CD4-positive, alpha-beta T cell treated with Interleukin-4 for 4 hours (primary cell): ENCODE results near the gene ABCC8.

Source experiments
- DNase-seq: peaks from one replicate; pipeline ENCODE4 v3.0.0-alpha.2; 2020

The ABCC8 gene

DNA sequence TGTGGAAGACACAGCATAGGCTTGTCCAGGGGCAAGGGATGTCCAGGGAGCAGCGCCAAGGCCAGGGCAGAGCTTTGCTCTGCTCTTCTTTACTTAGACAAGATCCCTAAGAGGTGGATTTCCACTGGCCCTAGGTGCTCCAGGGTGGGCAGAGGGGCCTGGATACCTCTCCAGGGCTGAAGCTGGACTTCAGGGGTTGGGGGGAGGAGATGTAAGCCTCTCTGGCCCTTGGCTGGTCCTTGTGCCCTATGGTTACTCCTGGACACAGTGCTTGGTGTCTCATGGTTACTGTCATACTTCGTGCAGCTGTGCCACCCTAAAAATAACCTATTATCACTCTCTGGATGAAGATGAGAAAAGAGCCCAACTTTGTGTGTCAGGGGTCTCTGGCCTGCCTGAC, 75.3 kb downstream of the ABCC8 start:
- DNase-seq = no peak

DNA sequence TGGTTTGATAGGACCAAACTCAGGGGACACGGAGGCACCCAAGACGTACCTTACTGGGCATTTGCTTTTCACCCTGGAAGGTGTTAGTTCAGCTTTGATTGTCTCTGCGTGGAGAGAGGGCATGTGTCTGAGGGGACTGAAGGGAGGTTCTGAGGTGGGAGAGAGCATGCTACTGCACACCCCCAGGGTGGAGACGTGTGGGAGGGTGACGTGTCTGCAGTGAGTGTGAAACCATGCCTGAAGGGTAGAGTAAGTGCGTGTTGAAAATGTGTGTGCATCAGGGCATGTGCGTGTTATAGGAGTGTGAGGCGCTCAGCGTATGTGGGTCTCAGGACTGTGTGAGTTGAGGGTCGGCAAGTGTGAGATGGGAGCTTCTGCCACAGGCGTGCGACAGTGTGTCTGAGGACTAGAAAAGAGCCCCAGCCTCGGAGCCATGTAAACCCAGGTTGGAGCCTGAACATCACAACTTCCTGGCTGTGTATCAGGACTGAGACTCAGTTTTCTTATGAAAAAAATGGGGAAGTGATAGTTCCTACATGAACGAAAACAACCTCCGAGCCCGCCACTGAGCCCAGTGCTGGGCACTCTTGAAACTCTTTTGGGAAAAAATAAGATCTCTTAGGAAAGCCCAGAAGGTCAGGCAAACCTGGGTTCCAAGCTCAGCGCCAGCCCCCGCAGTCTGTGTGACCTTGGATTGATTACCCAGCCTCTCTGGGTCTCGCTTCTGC, 76.4 kb downstream of the ABCC8 start:
- DNase-seq = no peak

DNA sequence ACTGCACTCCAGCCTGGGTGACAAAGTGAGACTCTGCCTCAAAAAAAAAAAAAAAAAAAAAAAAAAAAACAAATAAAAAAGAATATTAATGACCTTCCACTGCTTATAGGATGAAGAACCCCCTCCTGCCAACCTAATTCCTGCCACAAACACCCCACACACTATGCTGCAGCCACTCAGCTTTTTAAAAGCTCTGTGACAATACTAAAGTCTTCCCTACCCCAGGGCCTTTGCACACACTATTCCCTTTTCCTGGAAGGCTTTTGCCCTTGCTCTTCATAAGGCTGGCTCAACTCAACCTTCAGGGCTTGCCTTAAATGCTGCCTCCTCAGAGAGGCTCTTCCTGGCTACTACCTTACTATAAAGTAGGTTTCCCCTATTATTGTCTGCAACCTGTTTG, 77.4 kb downstream of the ABCC8 start:
- DNase-seq = no peak

DNA sequence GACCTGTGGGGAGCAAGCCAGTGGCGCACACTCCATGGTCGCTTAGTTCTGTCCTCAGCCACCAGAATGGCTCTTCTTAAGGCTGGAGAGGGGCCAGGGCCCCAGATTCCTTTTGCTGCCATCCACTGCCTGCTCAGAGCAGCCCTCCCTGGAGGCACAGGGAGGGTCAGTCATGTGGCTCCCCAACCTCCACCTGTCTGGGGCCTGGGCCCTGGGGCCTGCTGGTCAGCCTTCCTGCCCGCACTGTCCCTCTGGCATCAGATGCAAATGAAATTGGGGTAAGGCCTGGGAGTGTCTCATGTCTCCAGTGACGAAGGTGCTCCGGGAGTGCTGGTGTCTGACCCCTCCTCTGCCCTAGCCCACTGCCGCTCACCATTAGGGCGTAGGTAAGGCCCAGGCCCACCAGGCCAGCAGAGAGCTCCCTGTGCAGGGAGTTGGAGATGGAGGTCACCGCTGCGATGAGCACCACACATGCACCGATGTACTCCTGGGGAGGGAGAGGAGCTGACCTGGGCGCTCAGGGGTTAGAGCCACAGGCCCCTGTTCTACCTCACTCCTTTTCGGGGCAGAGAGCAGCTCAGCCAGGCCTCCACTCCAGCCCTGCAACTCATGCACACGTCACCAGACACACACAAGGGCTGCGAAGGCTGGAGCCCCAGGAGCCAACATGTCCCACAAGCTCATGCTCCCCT, 79.2 kb downstream of the ABCC8 start:
- DNase-seq = no peak

DNA sequence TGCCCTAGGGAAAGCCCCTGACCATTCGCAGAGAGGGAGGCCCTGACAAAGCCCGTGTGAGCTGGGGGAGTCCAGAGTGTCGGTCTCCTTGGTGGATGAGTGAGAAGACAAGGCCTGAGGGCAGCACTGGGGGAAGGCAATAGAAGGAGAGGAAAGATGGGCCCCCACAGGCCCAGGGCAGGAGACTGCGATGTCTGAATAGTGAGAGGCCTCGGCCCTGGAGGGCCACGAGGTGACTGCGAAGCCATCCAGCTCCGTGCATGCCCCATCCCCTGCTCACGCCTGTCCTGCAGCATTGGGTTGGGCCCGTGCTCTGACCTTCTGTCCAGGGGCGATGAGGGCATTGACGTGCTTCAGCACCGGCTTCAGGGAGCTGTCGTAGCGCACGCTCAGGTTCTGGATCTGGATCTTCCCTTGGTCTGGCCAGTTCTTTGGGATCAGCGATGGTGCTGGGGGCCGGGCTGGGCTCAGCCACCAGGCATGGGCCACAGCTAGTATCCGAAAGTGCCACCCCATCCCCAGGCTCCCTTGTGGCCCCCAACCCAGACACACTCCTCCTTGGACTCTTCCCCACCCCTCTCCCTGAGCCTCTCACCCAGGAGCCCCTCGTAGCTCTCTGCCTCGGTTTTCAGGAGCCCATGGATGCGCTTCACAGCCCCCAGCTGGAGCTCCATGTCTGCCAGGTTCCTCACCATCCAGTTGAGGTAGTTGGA, 79.9 kb downstream of the ABCC8 start:
- no peak for DNase-seq

DNA sequence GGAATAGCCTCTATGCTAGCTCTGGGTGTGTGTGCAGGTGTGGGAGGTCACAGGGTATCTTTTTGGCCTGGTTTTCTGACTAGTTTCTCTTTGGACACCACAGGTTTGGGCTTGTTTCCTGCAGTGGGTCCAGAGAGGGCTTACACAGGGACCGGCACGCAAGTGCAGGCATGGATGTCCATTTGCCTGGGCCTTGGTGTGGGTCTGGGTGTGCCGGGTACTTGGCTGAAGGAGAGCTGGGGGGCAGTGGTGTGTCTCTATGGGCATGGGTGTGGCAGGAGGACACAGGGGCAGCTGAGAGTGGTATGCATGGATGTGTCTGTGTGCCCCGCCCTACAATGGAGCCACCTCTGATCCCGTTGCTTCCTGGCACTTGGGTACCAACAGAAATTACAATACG, 80.7 kb downstream of the ABCC8 start:
- DNase-seq = no peak

DNA sequence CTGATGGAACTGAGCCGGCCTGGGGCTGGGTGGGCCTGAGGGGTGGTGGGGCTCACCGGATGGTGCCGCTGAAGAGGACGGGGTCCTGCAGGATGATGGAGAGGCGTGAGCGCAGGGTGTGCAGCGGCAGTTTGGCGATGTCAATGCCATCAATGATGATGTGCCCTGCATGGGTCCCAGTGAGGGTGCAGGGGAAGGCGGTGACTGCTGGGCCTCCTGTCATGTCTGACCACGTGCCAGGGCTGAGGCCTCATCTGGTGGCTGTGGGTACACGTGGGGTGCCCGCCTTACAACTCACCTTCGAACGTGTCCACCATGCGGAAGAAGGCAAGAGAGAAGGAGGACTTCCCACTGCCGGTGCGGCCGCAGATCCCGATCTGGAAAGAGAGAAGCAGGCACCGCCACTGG, 81.1 kb downstream of the ABCC8 start:
- DNase-seq = no peak

DNA sequence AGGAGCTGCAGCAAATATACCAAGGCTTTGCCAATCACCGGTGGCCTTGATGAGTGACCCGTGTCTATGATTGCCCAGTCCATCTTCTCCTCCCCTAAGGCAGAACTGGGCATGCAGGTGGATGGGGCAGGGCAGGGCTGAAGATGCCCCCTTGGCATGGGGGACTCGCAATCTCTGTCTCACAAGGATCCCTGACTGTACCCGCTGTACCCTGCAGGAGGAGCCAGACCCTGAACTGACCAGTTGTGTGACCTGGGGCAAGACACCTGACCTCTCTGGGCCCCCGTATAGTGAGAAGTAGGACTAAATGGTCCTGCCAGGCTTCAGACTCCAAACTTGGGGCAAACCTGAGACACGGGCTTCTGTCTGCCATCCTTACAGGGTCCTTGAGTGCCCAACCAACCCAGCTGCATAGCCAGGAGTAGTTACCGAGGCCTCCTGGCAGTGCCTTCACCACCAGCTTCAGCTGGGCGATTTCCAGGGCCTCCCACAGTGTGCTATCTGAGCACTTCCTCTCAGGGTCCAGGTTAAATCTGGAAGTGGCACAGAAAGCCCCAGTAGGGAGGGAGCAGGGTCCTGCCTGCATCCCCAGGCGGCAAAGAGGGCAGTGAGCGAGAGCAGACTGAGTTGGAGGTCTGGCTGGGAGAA, 81.8 kb downstream of the ABCC8 start:
- DNase-seq = no peak

DNA sequence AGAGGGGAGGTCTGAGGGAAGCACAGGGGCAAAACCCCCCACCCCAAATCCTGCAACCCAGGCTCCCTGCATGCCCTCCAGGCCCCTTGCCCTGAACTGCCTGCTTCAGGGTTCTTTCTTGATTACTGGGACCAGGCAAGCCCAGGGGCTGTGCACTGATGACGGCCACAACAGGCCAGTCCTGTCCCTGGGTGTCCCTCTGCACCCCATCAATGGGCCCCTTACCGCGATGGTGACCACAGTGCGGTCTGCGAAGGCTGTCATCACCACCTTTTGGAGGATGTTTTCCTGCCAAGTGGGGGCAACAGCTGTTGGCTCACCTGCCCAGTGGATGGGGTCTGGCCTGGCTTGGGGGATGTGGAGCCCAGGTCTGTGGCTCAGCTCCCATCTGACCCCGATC, 83.2 kb downstream of the ABCC8 start:
- no peak for DNase-seq

DNA sequence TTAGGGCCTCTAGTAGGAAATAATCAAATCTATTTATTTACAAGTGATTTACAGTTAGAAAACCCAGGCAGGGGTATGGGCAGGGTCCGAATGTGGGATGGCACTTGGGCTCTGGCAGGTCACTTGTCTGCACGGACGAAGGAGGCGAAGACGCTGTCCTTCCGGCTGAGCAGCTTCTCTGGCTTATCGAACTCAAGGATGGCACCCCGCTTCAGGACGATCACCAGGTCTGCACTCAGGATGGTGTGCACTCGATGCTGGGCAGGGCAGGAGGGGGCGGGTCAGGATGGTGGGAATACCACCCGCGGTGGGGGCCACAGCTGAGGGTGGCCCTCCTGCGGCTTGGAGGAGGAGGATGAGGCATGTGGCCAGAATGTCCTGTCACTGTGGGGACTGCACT, 83.8 kb downstream of the ABCC8 start:
- no peak for DNase-seq

DNA sequence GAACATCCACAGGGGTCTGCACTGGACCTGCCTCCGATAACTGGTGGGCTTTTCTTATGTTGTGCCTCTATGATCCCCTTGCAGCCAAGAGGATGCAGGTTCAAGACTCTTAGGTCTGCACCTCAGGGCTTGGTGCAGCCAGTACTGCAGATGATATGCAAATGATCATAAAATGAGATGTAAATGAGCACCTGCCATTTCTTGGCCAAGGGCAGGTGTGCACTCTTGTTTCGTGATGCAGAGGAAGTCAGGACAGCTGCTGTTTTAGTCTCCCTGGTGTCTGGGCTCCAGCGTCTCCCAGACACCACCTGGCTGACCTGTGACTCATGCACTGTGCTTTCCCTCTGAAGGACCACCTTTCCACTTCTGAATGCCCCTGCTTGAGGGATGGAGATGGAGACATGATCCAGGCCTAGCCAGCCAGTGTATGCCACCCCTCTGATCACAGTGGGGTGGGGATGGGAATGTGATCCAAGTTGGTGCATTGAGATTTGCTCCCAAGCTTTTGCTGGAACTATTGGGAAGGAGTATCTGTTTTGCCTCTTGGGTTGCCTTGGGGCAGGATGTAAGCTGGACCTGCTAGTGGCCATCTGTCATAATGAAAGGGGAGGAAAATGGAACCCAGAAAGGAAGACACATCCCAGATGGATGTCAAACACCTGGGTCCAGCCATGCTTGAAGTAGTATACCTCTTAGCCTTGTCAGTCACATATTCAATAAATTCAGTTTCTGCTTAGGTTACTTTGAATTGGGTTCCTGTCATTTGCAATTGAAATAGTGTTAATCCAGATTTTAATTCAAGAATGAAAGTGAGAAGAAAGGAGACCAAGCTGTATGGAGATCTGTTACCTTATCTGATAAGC, 84.9 kb downstream of the ABCC8 start:
- DNase-seq = no peak

DNA sequence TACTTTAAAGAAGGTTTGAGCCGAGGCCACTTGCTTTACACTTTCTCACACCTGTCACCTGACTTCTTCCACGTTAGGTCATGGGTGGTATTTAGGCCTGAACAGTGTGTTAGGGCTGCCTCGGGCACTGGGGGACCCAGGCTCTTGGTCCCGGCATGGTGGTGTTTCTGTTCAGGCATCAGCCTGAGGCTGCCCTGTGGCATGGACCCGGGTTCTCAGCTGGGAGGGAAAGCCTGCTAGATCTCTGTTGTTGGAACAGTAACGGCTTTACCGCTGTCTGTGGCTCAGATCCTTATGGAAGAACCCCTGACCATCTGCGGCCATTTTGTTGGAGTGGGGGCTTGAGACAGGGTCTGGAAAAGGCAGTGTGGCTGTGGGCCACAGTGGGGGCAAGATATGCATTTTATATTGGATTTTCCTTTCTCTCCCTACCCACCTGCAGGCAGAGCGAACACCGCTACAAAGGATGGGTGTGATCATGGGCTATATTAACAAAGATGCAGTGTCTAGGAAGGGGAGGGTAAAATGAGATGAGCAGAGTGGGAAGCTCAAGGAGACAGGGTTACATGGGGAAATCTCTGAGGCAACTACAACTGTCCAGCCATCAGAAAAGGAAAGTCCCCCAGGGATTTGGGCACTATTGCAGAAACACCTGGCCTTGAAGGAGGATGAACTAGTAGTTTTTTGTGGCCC, 86.5 kb downstream of the ABCC8 start:
- no peak for DNase-seq

DNA sequence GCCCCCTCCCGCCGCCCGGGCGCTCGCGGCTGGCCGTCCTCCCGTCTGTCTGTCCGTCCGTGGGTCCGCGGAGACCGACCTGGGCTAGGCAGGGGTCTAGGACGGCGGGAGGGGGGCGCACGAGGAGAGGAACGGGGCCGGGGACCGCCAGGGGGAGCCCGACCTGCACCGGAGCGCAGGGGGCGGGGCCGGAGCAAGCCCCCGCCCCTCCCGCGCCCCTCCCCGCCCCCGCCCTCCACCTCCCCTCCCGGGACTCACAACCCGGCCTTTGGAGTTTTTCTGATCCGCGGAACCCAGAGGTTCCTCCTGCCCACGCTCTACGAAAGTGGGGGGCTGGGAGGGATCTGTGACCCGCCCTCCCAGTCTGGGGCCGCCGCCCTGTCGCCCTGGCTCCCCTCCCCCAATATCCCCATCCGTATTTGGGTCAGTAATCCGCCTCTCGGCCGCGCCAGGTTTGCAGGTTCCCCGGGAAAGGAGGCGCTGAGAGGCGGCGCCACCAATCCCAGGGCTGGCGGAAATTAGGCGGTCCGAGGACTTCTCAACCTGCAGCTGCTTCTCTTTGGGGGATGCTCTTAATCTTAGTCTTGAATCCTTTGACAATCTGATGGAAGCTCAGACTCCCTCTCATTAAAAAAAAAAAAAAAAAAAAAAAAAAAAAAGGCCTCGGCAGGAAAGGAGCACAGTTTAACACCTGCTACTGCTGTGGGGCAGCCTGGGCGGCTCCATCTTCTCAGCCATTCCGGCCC, 87.3 kb downstream of the ABCC8 start:
- peak; percentile 62 for DNase-seq

DNA sequence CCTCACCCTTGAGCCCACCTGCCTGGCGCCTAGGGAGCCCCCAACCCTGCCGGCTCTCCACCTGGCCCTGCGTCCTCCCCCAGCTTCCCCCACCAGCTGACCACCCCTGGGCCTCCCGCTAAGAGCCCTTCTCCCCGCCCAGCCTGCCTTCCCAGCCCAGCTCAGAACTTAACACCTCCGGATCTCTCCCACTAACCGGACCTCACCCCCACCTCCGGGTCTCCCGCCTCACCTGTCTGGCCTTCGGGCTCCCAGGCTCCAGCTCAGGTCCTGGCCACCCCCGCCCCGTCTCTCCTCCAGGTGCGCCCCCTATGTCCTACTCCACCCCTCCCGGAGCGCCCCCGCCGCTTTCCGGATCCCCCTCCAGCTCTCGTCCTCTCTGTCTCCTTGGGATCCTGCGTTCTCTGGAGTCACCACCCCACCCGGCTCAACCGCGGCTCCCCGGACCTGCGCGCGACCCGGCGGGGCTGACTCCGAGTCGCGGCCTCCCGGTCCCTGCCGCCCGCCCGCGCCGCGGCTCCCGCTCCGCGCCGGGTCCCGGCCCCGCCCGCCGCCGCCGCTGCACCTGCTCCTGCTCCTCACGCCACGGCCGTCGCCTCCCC, 87.9 kb downstream of the ABCC8 start, which contains the start of gene KCNJ11:
Gene KCNJ11 (minus strand): TSS at position 51 of the 602 bp plus-strand sequence. CDS start 568 bp downstream, outside the sequence.
- DNase-seq = no peak

DNA sequence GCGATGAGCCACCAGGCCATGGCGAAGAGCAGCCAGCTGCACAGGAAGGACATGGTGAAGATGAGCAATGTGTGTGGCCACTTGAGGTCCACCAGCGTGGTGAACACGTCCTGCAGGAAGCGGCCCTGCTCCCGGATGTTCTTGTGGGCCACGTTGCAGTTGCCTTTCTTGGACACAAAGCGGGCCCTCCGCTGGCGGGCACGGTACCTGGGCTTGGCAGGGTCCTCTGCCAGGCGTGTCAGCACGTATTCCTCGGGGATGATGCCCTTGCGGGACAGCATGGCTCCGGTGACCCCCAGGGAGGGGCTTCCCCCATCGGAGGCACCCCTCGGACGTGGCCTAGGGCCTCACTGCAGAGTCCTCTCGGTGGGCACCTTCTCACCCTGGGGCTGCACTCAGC, 88.8 kb downstream of the ABCC8 start:
- no peak for DNase-seq

DNA sequence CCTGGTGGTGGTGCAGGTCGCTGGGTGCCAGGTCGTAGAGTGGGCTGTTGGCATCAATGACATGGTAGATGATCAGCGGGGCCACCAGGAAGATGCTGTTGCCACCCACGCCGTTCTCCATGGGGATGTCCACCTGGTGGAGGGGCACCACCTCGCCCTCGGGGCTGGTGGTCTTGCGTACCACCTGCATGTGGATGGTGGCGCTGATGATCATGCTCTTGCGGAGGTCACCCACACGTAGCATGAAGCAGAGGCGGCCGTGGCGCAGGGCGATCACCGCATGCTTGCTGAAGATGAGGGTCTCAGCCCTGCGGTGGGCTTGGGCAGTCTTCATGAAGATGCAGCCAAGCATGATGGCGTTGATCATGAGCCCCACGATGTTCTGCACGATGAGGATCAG, 89.4 kb downstream of the ABCC8 start:
- DNase-seq = no peak

DNA sequence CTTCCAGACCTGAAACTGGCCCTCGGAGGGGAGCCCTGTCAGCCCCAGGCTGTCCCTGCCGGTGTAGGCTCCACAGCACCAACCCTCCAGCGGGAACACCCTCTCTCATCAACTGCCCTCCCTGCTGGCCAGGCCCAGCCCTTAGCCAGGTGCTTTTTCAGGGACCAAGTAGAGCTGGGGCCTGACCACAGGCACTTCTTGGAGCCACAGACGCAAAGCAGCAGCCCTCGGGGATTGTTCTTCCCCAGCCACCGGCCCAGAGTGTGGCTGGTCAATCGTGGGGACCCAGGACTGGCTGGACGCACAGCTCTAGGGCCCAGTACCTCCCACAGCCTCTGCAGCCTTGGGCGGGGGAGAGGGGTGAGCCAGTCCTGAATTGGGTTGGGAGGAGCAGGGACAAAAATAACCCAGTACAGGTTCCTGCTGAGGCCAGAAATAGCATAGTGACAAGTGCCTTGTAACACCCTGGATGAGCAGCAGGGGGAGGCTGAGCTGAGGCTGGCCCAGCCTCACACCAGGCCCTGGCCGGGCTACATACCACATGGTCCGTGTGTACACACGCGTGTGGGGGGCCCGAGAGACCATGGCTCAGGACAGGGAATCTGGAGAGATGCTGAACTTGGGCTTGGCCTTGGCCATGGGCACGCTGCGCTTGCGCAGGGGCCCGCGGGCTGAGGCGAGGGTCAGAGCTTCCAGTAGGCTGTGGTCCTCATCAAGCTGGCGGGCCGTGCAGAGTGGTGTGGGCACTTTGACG, 90.1 kb downstream of the ABCC8 start:
- DNase-seq = peak; percentile 8

DNA sequence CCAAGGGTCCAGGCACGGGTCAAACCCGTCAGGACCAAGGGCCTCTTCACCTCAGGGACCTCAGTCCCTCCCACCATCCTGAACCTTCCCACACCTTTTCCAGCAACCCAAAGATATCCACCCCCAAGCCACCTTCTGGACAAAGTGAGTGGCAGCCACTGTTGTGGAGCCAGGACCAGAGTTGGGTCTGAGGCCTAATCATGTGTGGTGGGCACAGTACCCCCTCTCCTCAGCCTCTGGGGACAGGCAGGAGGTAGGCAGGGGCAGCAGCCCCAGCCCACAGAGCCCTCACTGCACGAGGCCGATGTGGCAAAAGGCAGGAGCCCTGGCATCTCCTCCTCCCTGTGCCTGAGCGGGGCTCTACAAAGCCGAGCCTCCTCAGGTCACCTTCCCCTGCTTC, 90.7 kb downstream of the ABCC8 start:
- DNase-seq = no peak

DNA sequence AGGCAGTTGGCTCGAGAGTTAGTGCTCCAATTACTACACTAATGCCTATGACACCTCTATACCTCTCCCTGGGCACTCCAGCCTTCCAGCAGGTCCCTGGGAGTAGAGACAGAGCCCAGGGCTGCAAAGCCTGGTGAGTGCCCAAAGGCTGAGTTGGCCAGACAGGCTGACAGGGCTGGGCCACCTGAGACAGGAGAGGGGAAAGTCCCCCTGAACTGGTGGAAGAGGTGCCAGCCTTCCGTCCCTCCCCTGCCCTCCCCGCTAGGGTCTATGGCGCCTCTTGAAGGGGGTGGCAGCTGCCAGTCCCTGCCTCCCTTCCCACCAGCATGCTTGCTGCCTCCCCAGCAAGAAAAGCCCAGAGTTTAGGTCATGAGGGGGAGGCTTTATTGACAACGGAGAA, 91.2 kb downstream of the ABCC8 start:
- DNase-seq = no peak

DNA sequence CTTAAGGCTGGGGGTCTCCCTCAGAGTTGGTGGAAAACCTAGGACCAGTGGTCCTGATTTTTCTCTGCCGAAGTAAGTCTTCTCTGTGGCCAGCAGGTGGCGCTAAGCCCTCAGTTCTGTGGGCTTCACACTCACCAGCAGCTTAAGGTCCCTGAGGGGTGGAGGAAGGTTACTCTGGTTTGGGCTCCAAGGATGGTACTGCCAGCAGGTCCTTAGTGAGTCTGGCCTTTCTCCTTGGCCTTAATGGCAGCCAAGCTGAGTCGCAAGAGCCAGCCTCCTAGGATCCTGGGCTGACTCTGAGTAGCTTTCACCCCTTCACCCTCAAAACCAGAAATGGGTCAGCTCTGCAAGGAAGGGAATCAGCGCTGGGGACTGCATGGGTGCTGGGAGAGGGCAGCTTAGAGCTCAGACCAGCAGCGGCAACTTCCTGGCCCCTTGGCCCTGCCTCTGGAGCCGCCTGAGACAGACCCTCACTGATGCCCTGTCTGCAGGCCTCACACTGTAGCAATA, 92.6 kb downstream of the ABCC8 start:
- peak; percentile 66 for DNase-seq
